Keratinocyte (primary cell): ENCODE data around the gene PYY. TPM values are rescaled to one million over a fixed set of nuclear protein-coding genes. Genes with fewer than 3 reads are reported as not detected.

Source experiments
- DNase-seq: peaks from one replicate; pipeline ENCODE4 v3.0.0-alpha.2; 2011; ENCODE audit warnings: low read depth, missing footprints, low spot score
- FAIRE-seq: peaks from 2 replicates; lab custom pipeline; 2011; peaks lifted over from hg19 to GRCh38; lab: Jason Lieb, UNC
- H2AFZ ChIP-seq: 2 replicates; pipeline ENCODE4 v1.6.0; 2012; ENCODE audit warnings: low read length, control low read depth, inconsistent platforms; ENCODE audit not compliant: control insufficient read depth
- H3K27ac ChIP-seq: 2 replicates; pipeline ENCODE4 v1.5.1; 2011; ENCODE audit warnings: low read length; ENCODE audit not compliant: control insufficient read depth, insufficient read depth
- H3K27me3 ChIP-seq: 3 replicates; pipeline ENCODE4 v1.6.0; 2011; ENCODE audit warnings: low read length; ENCODE audit not compliant: control insufficient read depth, insufficient read depth; ENCODE audit errors: extremely low read depth
- H3K36me3 ChIP-seq, 2 experiments: 2 replicates in 1 of 2; 3 replicates in 1 of 2; pipeline ENCODE4 v1.5.1; 2011; ENCODE audit warnings: low read length in 2 of 2, mild to moderate bottlenecking in 1 of 2; ENCODE audit not compliant: control insufficient read depth in 2 of 2, insufficient read depth in 2 of 2; ENCODE audit errors: extremely low read depth in 1 of 2
- H3K4me1 ChIP-seq: 3 replicates; pipeline ENCODE4 v1.5.1; 2011; ENCODE audit warnings: low read length; ENCODE audit not compliant: control insufficient read depth, insufficient read depth; ENCODE audit errors: extremely low read depth
- H3K4me2 ChIP-seq: 3 replicates; pipeline ENCODE4 v1.6.0; 2011; ENCODE audit warnings: low read depth, low read length; ENCODE audit not compliant: control insufficient read depth, insufficient read depth; ENCODE audit errors: extremely low read depth
- H3K4me3 ChIP-seq, 3 experiments: fragments of 200-600 bp in 1 of 3; sonication (generic) in 1 of 3; 2 replicates in 2 of 3; 3 replicates in 1 of 3; pipeline ENCODE4 v1.5.1; 2011 to 2016; ENCODE audit warnings: low read length in 3 of 3, mild to moderate bottlenecking in 3 of 3, control low read depth in 2 of 3, inconsistent platforms in 1 of 3, low read depth in 1 of 3, mixed read lengths in 1 of 3, mixed run types in 1 of 3, moderate library complexity in 1 of 3; ENCODE audit not compliant: control insufficient read depth in 2 of 3, insufficient read depth in 2 of 3; ENCODE audit errors: extremely low read depth in 1 of 3
- H3K79me2 ChIP-seq: 2 replicates; pipeline ENCODE4 v1.6.0; 2012; ENCODE audit warnings: low read length; ENCODE audit not compliant: control insufficient read depth, insufficient read depth
- H3K9ac ChIP-seq: 3 replicates; pipeline ENCODE4 v1.6.0; 2011; ENCODE audit warnings: low read length; ENCODE audit not compliant: control insufficient read depth, insufficient read depth; ENCODE audit errors: extremely low read depth
- H3K9me1 ChIP-seq: 3 replicates; pipeline ENCODE4 v1.6.0; 2011; ENCODE audit warnings: low read length; ENCODE audit not compliant: control insufficient read depth, insufficient read depth; ENCODE audit errors: extremely low read depth
- H3K9me3 ChIP-seq: 2 replicates; pipeline ENCODE4 v1.5.1; 2012; ENCODE audit warnings: low read depth, low read length; ENCODE audit not compliant: control insufficient read depth
- H4K20me1 ChIP-seq: 3 replicates; pipeline ENCODE4 v1.6.0; 2011; ENCODE audit warnings: low read length; ENCODE audit not compliant: control insufficient read depth, insufficient read depth; ENCODE audit errors: extremely low read depth
- EZH2 ChIP-seq: IDR thresholded peaks from one replicate; pipeline ENCODE4 v1.6.1; 2012; ENCODE audit warnings: inconsistent platforms, mild to moderate bottlenecking, low read length, moderate library complexity
- dilution Hi-C: fragments of 300-500 bp; cut with MboI; formaldehyde crosslinking; loops from one replicate; pipeline ENCODE4 v1.7.0; 2020; ENCODE audit warnings: low sequenced_read_pairs; ENCODE audit not compliant: extremely low pct_ligation_motif_present
- polyA plus RNA-seq, 5 experiments: library from polyadenylated mRNA; depleted of rRNA in 3 of 5; stranded (reverse) in 3 of 5; stranded (forward) in 1 of 5; unstranded in 1 of 5; fragments of >200 nt; gene quantifications; 1 replicate in 1 of 5; 2 replicates in 3 of 5; 3 replicates in 1 of 5; pipeline versions ENCODE4 v1.2.1 to v1.2.3, GENCODE V29; 2011 to 2012; ENCODE audit warnings: missing spikeins in 2 of 5, low read depth in 1 of 5, low replicate concordance in 1 of 5
- TF ChIP-seq, protein P1 (sequence below), 3 experiments: IDR thresholded peaks in 1 of 3; conservative IDR thresholded peaks in 1 of 3; optimal IDR thresholded peaks in 1 of 3; 2 replicates in 2 of 3; 3 replicates in 1 of 3; pipeline versions ENCODE3 to v1.5.1; 2011; ENCODE audit warnings: low read length in 3 of 3, mild to moderate bottlenecking in 3 of 3, moderate library complexity in 2 of 3, control low read depth in 1 of 3, inconsistent platforms in 1 of 3; ENCODE audit not compliant: insufficient read depth in 2 of 3; ENCODE audit errors: extremely low read depth in 1 of 3

Gene PYY
- polyA plus RNA-seq, 1 donor (not counting 4 experiments of a cell fraction or from before 2014, with no cell fraction given) = not detected

DNA sequence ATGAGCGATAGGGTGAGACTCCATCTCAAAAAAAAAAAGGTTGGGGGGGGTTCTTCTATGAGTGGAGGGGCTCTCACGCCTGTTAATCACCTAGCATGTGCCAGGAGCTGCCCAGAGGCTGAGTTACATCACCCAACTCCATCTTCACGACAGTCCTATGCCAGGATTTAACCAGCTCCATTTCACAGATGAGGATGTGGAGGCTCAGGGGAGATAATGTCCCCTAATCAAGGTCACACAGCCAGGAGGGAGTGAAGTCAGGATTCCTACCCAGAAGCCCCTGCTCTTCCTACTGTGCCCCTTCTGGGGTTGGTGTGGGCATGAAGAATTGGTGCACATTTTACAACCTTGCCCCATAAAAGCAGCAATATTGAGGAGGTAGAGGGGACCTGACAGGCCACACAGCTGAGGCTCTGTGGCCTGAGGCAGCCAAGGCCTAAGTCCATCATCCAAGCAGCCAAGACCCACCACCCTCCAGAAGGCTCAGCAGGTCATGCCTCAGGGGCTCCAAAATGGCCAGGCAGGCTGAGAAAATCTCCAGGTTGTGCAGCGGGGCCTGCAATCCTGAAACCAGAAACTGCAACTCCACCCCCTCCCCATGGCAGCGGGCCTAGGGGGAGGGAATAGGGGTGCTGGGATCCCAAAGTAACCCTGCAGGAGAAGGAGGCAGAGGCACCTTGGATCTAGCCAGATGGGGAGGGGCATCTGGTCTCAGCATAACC, 18.4 kb downstream of the PYY start:
- Histone ChIP-seq H3K9me3 (no peaks in the 10 kb centered on the region), H3K9ac (no peak overlapping the region), H3K9me1 (no peaks in the 10 kb centered on the region), H3K27ac (no peak overlapping the region), H3K79me2 (no peaks in the 10 kb centered on the region), H3K4me2 (no peak overlapping the region), H3K4me1 (peaks cover 3% of the 10 kb centered on the region), H3K36me3 (no peaks in the 10 kb centered on the region), H4K20me1 (no peaks in the 10 kb centered on the region), H3K27me3 (peaks cover 11% of the 10 kb centered on the region), H3K4me3 (no peak overlapping the region), H2AFZ (no peak overlapping the region)
- TF ChIP-seq EZH2 = no peak
- TF ChIP-seq, protein P1, sequence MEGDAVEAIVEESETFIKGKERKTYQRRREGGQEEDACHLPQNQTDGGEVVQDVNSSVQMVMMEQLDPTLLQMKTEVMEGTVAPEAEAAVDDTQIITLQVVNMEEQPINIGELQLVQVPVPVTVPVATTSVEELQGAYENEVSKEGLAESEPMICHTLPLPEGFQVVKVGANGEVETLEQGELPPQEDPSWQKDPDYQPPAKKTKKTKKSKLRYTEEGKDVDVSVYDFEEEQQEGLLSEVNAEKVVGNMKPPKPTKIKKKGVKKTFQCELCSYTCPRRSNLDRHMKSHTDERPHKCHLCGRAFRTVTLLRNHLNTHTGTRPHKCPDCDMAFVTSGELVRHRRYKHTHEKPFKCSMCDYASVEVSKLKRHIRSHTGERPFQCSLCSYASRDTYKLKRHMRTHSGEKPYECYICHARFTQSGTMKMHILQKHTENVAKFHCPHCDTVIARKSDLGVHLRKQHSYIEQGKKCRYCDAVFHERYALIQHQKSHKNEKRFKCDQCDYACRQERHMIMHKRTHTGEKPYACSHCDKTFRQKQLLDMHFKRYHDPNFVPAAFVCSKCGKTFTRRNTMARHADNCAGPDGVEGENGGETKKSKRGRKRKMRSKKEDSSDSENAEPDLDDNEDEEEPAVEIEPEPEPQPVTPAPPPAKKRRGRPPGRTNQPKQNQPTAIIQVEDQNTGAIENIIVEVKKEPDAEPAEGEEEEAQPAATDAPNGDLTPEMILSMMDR (optimal IDR thresholded peaks at IDR 0.05 in 1 of 3, IDR thresholded peaks at IDR 0.05 in 1 of 3, conservative IDR thresholded peaks at IDR 0.05 in 1 of 3; ENCODE audit: extremely low read depth in 1 of 3, insufficient read depth in 2 of 3, low read length in 3 of 3) = no peak
- dilution Hi-C loops = no loop called here
- no peak for FAIRE-seq
- DNase-seq = no peak

DNA sequence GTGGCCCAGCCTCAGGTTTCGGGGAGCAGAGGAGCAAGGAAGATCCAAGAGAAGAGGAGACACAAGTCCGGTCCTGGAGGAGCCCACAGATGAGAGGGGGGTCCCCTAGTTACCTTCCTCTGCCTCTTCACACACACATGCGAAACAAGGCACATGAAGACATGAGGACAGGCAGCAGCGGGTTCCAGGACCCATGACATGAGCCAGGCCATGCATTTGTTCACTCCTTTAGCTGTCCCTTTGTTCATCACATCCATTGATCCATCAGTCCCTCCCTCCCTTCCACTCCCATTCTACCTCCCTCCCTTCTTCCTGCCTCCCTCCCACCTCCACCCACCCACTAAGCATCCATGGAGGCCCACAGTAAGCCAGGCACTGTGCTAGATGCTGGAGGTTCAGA, 20.8 kb downstream of the PYY start:
- Histone ChIP-seq H3K4me1 (peaks cover 1% of the 10 kb centered on the region), H3K9me1 (no peaks in the 10 kb centered on the region), H2AFZ (no peak overlapping the region), H3K36me3 (no peaks in the 10 kb centered on the region), H3K9me3 (no peaks in the 10 kb centered on the region), H3K27me3 (peaks cover 8% of the 10 kb centered on the region), H3K9ac (no peak overlapping the region), H3K4me3 (no peak overlapping the region), H4K20me1 (no peaks in the 10 kb centered on the region), H3K79me2 (no peaks in the 10 kb centered on the region), H3K4me2 (no peak overlapping the region), H3K27ac (no peak overlapping the region)
- no peak for DNase-seq
- TF ChIP-seq, protein P1 (optimal IDR thresholded peaks at IDR 0.05 in 1 of 3, IDR thresholded peaks at IDR 0.05 in 1 of 3, conservative IDR thresholded peaks at IDR 0.05 in 1 of 3; ENCODE audit: extremely low read depth in 1 of 3, insufficient read depth in 2 of 3, low read length in 3 of 3) = no peak
- TF ChIP-seq EZH2 = no peak
- no peak for FAIRE-seq
- dilution Hi-C loops = no loop called here
